Keratinocyte (primary cell): Measurements from ENCODE around the gene LAMB1.
"Not testable (repeated sequence)": the region's sequence is repeated elsewhere in the genome, so short reads cannot be mapped to it uniquely, and the experiment has no call there.

Experiments used
- CTCF ChIP-seq, 3 experiments: IDR thresholded peaks in 1 of 3; conservative IDR thresholded peaks in 1 of 3; optimal IDR thresholded peaks in 1 of 3; 2 replicates in 2 of 3; 3 replicates in 1 of 3; pipeline versions ENCODE3 to v1.5.1; 2011; ENCODE audit warnings: low read length in 3 of 3, mild to moderate bottlenecking in 3 of 3, moderate library complexity in 2 of 3, control low read depth in 1 of 3, inconsistent platforms in 1 of 3; ENCODE audit not compliant: insufficient read depth in 2 of 3; ENCODE audit errors: extremely low read depth in 1 of 3
- EZH2 ChIP-seq: IDR thresholded peaks from one replicate; pipeline ENCODE4 v1.6.1; 2012; ENCODE audit warnings: inconsistent platforms, mild to moderate bottlenecking, low read length, moderate library complexity

GRCh38 chr7:108033309-108033708, 30.3 kb upstream of the LAMB1 start:
- not testable (repeated sequence) for TF ChIP-seq CTCF (optimal IDR thresholded peaks at IDR 0.05 in 1 of 3, IDR thresholded peaks at IDR 0.05 in 1 of 3, conservative IDR thresholded peaks at IDR 0.05 in 1 of 3; ENCODE audit: extremely low read depth in 1 of 3, insufficient read depth in 2 of 3, low read length in 3 of 3); EZH2
